ENCODE data around the gene GTF3C5.

GTF3C5 gene

DNA sequence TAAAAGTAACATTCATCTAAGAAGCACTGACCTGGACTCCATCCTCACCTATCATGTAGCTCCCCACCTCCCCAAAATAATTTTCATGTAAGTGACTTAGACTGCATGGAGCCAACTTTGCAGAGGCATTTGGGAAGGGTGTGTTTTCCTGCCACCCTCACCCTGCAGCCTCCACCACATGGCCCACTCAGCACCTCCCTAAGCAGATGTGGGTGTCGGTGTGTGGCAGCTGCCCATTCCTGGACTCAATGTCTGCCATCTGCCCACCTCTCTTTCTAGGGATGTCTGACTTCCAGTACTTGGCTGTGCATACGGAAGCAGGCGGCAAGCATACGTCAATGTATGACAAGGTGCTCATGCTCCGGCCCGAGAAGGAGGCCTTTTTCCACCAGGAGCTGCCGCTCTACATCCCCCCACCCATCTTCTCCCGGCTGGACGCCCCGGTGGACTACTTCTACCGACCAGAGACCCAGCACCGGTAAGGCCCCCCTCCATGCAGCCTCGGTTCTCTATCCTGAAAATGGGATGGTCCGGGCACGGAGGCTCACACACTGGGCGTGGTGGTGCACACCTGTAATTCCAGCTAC lies 12.7 kb downstream of the GTF3C5 start:
- H3F3A ChIP-seq (ENCODE audit: control insufficient read depth, insufficient read depth) = no peaks in the 10 kb centered on the region
- H3K27ac ChIP-seq (ENCODE audit: low read depth, low read length) = no peak overlapping the region
- H3K36me3 ChIP-seq (ENCODE audit: control insufficient read depth, low read length) = peaks cover 61% of the 10 kb centered on the region
- no peak overlapping the region for H3K4me3 ChIP-seq (ENCODE audit: low read length)
- H3K9me3 ChIP-seq (ENCODE audit: control insufficient read depth, insufficient read depth, low read length) = no peaks in the 10 kb centered on the region
- H3K9me2 ChIP-seq (replicated peaks; ENCODE audit: control insufficient read depth, low read length) = no peaks in the 10 kb centered on the region
- H3K4me2 ChIP-seq (ENCODE audit: low read length) = no peak overlapping the region
- H3K27me3 ChIP-seq (ENCODE audit: control insufficient read depth, low read length) = no peaks in the 10 kb centered on the region
- H4K20me1 ChIP-seq (ENCODE audit: control insufficient read depth, insufficient read depth, low read depth, low read length) = no peaks in the 10 kb centered on the region
- H3K4me1 ChIP-seq (ENCODE audit: control insufficient read depth, low read length) = no peaks in the 10 kb centered on the region
- peaks cover 36% of the 10 kb centered on the region for H3K79me2 ChIP-seq (ENCODE audit: control insufficient read depth, low read length)
- TF ChIP-seq, protein P1, sequence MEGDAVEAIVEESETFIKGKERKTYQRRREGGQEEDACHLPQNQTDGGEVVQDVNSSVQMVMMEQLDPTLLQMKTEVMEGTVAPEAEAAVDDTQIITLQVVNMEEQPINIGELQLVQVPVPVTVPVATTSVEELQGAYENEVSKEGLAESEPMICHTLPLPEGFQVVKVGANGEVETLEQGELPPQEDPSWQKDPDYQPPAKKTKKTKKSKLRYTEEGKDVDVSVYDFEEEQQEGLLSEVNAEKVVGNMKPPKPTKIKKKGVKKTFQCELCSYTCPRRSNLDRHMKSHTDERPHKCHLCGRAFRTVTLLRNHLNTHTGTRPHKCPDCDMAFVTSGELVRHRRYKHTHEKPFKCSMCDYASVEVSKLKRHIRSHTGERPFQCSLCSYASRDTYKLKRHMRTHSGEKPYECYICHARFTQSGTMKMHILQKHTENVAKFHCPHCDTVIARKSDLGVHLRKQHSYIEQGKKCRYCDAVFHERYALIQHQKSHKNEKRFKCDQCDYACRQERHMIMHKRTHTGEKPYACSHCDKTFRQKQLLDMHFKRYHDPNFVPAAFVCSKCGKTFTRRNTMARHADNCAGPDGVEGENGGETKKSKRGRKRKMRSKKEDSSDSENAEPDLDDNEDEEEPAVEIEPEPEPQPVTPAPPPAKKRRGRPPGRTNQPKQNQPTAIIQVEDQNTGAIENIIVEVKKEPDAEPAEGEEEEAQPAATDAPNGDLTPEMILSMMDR (IDR thresholded peaks at IDR 0.05; ENCODE audit: low read depth, low read length, poor library complexity, severe bottlenecking) = no peak
- no peak for TF ChIP-seq EZH2phosphoT487 (IDR thresholded peaks at IDR 0.05; ENCODE audit: borderline replicate concordance, low read length)

DNA sequence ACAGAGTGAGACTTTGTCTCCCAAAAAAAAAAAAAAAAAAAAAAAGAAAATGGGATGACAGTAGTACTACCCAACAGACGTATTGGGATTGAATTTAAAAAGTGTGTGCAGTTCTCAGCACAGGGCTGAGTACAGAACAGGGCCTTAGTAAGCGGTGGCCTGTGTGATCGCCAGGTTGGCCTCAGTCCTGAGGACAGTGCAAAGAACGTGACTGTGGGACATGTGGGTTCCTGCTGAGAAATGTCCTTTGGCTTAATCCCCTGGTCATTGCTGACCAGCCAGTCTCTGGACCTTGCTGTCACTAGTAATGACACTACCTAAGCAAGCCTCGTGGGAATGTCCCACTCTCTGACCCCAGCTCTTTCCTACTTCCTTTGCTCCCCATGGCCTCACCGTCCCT lies 13.3 kb downstream of the GTF3C5 start:
- TF ChIP-seq EZH2phosphoT487 (IDR thresholded peaks at IDR 0.05; ENCODE audit: borderline replicate concordance, low read length) = no peak
- TF ChIP-seq, protein P1 (IDR thresholded peaks at IDR 0.05; ENCODE audit: low read depth, low read length, poor library complexity, severe bottlenecking) = no peak
- H3K36me3 ChIP-seq (ENCODE audit: control insufficient read depth, low read length) = peaks cover 67% of the 10 kb centered on the region
- H3K9me2 ChIP-seq (replicated peaks; ENCODE audit: control insufficient read depth, low read length) = no peaks in the 10 kb centered on the region
- no peaks in the 10 kb centered on the region for H3K4me1 ChIP-seq (ENCODE audit: control insufficient read depth, low read length)
- H3F3A ChIP-seq (ENCODE audit: control insufficient read depth, insufficient read depth) = no peaks in the 10 kb centered on the region
- peaks cover 30% of the 10 kb centered on the region for H3K79me2 ChIP-seq (ENCODE audit: control insufficient read depth, low read length)
- H3K27me3 ChIP-seq (ENCODE audit: control insufficient read depth, low read length) = no peaks in the 10 kb centered on the region
- H3K4me3 ChIP-seq (ENCODE audit: low read length) = no peak overlapping the region
- no peaks in the 10 kb centered on the region for H4K20me1 ChIP-seq (ENCODE audit: control insufficient read depth, insufficient read depth, low read depth, low read length)
- no peak overlapping the region for H3K4me2 ChIP-seq (ENCODE audit: low read length)
- no peaks in the 10 kb centered on the region for H3K9me3 ChIP-seq (ENCODE audit: control insufficient read depth, insufficient read depth, low read length)
- no peak overlapping the region for H3K27ac ChIP-seq (ENCODE audit: low read depth, low read length)

DNA sequence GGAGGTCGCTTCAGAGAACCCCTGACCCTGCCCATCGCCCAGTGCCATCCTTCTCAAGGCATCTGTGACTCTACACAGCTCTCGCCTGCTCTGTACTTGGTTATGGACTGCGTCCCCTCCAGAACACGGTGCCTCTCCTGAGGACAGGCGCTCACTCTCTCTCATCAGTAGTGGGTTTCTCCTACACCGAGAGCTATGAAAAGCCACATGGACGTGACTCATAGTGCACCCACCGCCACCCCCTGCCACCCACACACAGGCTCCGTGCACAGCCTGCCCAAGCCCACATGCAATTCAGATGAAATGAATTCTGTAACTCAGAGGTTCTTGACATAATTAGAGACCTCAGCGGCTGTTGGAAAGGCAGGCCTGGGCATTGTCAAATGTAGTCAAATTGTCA lies 13.9 kb downstream of the GTF3C5 start:
- Histone ChIP-seq H4K20me1 (ENCODE audit: control insufficient read depth, insufficient read depth, low read depth, low read length) (no peaks in the 10 kb centered on the region), H3K79me2 (ENCODE audit: control insufficient read depth, low read length) (peaks cover 25% of the 10 kb centered on the region), H3K9me3 (ENCODE audit: control insufficient read depth, insufficient read depth, low read length) (no peaks in the 10 kb centered on the region), H3K4me3 (ENCODE audit: low read length) (no peak overlapping the region), H3F3A (ENCODE audit: control insufficient read depth, insufficient read depth) (no peaks in the 10 kb centered on the region), H3K36me3 (ENCODE audit: control insufficient read depth, low read length) (peaks cover 72% of the 10 kb centered on the region), H3K9me2 (replicated peaks; ENCODE audit: control insufficient read depth, low read length) (no peaks in the 10 kb centered on the region), H3K4me2 (ENCODE audit: low read length) (no peak overlapping the region), H3K27ac (ENCODE audit: low read depth, low read length) (no peak overlapping the region), H3K27me3 (ENCODE audit: control insufficient read depth, low read length) (no peaks in the 10 kb centered on the region), H3K4me1 (ENCODE audit: control insufficient read depth, low read length) (no peaks in the 10 kb centered on the region)
- TF ChIP-seq EZH2phosphoT487 (IDR thresholded peaks at IDR 0.05; ENCODE audit: borderline replicate concordance, low read length) = no peak

DNA sequence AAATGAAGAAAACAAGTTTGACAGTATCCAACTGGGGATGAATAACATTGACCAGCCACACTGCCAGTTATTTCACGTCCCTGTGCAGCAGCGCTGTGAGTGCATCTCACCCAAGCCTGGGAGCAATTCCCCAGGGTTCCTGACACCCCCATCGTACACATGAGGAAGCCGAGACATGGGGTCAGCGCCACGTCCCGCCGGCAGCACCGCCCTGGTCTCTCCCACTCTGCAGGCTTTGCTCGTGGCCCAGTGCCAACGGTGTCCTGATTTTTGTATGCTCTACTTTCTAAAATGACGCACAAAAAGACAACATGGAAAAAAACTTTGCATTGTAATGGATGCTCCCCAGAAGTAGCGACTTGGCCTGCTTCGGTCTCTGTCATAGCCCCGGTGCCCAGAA lies 14.3 kb downstream of the GTF3C5 start:
- H3F3A ChIP-seq (ENCODE audit: control insufficient read depth, insufficient read depth) = no peaks in the 10 kb centered on the region
- peaks cover 77% of the 10 kb centered on the region for H3K36me3 ChIP-seq (ENCODE audit: control insufficient read depth, low read length)
- no peaks in the 10 kb centered on the region for H3K9me2 ChIP-seq (replicated peaks; ENCODE audit: control insufficient read depth, low read length)
- TF ChIP-seq, protein P1 (IDR thresholded peaks at IDR 0.05; ENCODE audit: low read depth, low read length, poor library complexity, severe bottlenecking) = no peak
- no peak for TF ChIP-seq EZH2phosphoT487 (IDR thresholded peaks at IDR 0.05; ENCODE audit: borderline replicate concordance, low read length)
- H3K4me1 ChIP-seq (ENCODE audit: control insufficient read depth, low read length) = no peaks in the 10 kb centered on the region
- no peaks in the 10 kb centered on the region for H3K9me3 ChIP-seq (ENCODE audit: control insufficient read depth, insufficient read depth, low read length)
- H3K27ac ChIP-seq (ENCODE audit: low read depth, low read length) = no peak overlapping the region
- peaks cover 20% of the 10 kb centered on the region for H3K79me2 ChIP-seq (ENCODE audit: control insufficient read depth, low read length)
- no peaks in the 10 kb centered on the region for H4K20me1 ChIP-seq (ENCODE audit: control insufficient read depth, insufficient read depth, low read depth, low read length)
- H3K4me2 ChIP-seq (ENCODE audit: low read length) = no peak overlapping the region
- no peak overlapping the region for H3K4me3 ChIP-seq (ENCODE audit: low read length)
- H3K27me3 ChIP-seq (ENCODE audit: control insufficient read depth, low read length) = no peaks in the 10 kb centered on the region

Data from DOHH2 (cell line).